Measurements from ENCODE around the gene ANTKMT. TPM values are rescaled to one million over a fixed set of nuclear protein-coding genes. Genes with fewer than 3 reads are reported as not detected.

ANTKMT gene
- total RNA-seq, 2 donors from 2014 or later: 29.7 to 46.7 TPM

GRCh38 chr16:707062-707538 lies 13.8 kb upstream of the ANTKMT start:
- H3K4me3 ChIP-seq: no peak overlapping the region
- H3K36me3 ChIP-seq: no peaks in the 10 kb centered on the region
- peaks cover 23% of the 10 kb centered on the region for H3K27me3 ChIP-seq (replicated peaks; ENCODE audit: insufficient read depth)
- no peak overlapping the region for H3K27ac ChIP-seq
- peaks cover 4 to 10% of the 10 kb centered on the region in 2 donors for H3K4me1 ChIP-seq (ENCODE audit: control insufficient read depth in 1 of 2, low read depth in 2 of 2)
- DNase-seq (ENCODE audit: low spot score) (no peak), ATAC-seq (ENCODE audit: insufficient number of reproducible peaks, low FRiP score, low read depth) (no peak)
- TF ChIP-seq, protein P1, sequence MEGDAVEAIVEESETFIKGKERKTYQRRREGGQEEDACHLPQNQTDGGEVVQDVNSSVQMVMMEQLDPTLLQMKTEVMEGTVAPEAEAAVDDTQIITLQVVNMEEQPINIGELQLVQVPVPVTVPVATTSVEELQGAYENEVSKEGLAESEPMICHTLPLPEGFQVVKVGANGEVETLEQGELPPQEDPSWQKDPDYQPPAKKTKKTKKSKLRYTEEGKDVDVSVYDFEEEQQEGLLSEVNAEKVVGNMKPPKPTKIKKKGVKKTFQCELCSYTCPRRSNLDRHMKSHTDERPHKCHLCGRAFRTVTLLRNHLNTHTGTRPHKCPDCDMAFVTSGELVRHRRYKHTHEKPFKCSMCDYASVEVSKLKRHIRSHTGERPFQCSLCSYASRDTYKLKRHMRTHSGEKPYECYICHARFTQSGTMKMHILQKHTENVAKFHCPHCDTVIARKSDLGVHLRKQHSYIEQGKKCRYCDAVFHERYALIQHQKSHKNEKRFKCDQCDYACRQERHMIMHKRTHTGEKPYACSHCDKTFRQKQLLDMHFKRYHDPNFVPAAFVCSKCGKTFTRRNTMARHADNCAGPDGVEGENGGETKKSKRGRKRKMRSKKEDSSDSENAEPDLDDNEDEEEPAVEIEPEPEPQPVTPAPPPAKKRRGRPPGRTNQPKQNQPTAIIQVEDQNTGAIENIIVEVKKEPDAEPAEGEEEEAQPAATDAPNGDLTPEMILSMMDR (IDR thresholded peaks at IDR 0.05): no peak
- no peaks in the 10 kb centered on the region for H3K9me3 ChIP-seq

- no peaks in the 10 kb centered on the region for H3K36me3 ChIP-seq
- peaks cover 23% of the 10 kb centered on the region for H3K27me3 ChIP-seq (replicated peaks; ENCODE audit: insufficient read depth)
- no peak overlapping the region for H3K27ac ChIP-seq
- TF ChIP-seq, protein P1 (IDR thresholded peaks at IDR 0.05): no peak
- H3K9me3 ChIP-seq: no peaks in the 10 kb centered on the region
- DNase-seq (ENCODE audit: low spot score) (no peak), ATAC-seq (ENCODE audit: insufficient number of reproducible peaks, low FRiP score, low read depth) (no peak)
- H3K4me3 ChIP-seq: no peak overlapping the region
- peaks cover 4 to 10% of the 10 kb centered on the region in 2 donors for H3K4me1 ChIP-seq (ENCODE audit: control insufficient read depth in 1 of 2, low read depth in 2 of 2)
Measured at GRCh38 chr16:708019-708418, 12.9 kb upstream of the ANTKMT start.

DNA sequence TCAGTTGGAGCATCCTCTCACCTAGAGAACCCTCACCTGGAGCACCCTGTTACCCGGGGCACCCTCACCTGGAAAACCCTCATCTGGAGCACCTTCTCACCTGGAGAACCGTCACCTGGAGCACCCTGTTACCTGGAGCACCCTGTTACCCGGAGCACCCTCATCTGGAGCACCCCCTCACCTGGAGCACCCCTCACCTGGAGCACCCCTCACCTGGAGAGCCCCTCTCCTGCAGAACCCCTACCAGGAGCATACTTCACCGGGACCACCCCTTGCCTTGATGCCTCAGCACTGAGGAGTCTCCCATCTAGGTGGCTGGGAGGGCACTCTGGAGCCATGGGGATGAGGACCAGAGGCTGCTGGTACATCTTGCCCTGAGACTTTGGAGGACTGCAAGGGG lies 12.0 kb upstream of the ANTKMT start:
- no peak for ATAC-seq (ENCODE audit: insufficient number of reproducible peaks, low FRiP score, low read depth)
- peaks cover 17% of the 10 kb centered on the region for H3K27me3 ChIP-seq (replicated peaks; ENCODE audit: insufficient read depth)

GRCh38 chr16:709566-710499 lies 11.1 kb upstream of the ANTKMT start:
- H3K4me1 ChIP-seq (ENCODE audit: control insufficient read depth in 1 of 2, low read depth in 2 of 2): peaks cover 8 to 15% of the 10 kb centered on the region in 2 donors
- no peak for ATAC-seq (ENCODE audit: insufficient number of reproducible peaks, low FRiP score, low read depth)
- TF ChIP-seq, protein P1 (IDR thresholded peaks at IDR 0.05): no peak

More for the DNA sequence above, 12.0 kb upstream of the ANTKMT start:
- TF ChIP-seq, protein P1 (IDR thresholded peaks at IDR 0.05): no peak
- DNase-seq (ENCODE audit: low spot score): no peak
- H3K9me3 ChIP-seq: no peaks in the 10 kb centered on the region
- H3K27ac ChIP-seq: no peak overlapping the region
- H3K4me3 ChIP-seq: no peak overlapping the region
- no peaks in the 10 kb centered on the region for H3K36me3 ChIP-seq
- peaks cover 4 to 10% of the 10 kb centered on the region in 2 donors for H3K4me1 ChIP-seq (ENCODE audit: control insufficient read depth in 1 of 2, low read depth in 2 of 2)

DNA sequence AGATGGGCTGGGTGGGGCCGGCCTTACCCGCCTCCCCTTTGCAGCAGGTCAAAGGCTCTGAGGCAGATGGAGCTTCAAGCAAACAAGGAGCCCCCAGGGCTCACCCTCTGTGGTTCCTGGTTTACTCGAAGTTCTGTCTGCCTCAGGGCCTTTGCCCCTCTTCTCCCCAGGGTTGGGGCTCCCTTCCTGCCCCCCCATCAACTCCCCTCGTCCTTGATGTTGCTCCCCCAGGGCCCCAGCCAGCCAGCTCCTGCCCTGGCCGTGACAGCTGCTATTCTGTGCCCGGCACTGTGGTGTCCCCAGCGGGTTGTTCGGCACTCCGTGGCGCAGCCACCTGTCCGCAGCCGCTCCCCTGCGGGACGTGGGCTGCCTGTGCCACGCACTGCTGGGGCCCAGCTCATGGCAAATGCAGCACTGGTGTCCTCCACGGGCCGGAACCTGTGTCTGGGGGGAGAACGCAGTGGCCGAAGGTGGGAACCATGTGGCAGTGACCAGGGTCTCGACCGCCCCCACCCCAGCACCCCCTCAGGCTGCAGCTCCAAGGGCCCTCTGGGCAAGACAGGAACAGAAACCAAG lies 10.4 kb upstream of the ANTKMT start:
- Histone ChIP-seq H3K4me3 (no peak overlapping the region), H3K4me1 (ENCODE audit: control insufficient read depth in 1 of 2, low read depth in 2 of 2) (peaks cover 8 to 19% of the 10 kb centered on the region in 2 donors), H3K9me3 (no peaks in the 10 kb centered on the region), H3K27ac (no peak overlapping the region), H3K36me3 (no peaks in the 10 kb centered on the region), H3K27me3 (replicated peaks; ENCODE audit: insufficient read depth) (peaks cover 11% of the 10 kb centered on the region)
- no peak for ATAC-seq (ENCODE audit: insufficient number of reproducible peaks, low FRiP score, low read depth)
- DNase-seq (ENCODE audit: low spot score): no peak
- TF ChIP-seq, protein P1 (IDR thresholded peaks at IDR 0.05): no peak

More at GRCh38 chr16:709566-710499, 11.1 kb upstream of the ANTKMT start:
- peaks cover 11% of the 10 kb centered on the region for H3K27me3 ChIP-seq (replicated peaks; ENCODE audit: insufficient read depth)
- DNase-seq (ENCODE audit: low spot score): no peak
- H3K27ac ChIP-seq: no peak overlapping the region
- no peak overlapping the region for H3K4me3 ChIP-seq
- H3K9me3 ChIP-seq: no peaks in the 10 kb centered on the region
- no peaks in the 10 kb centered on the region for H3K36me3 ChIP-seq
